GM12878 (cell line): ENCODE data around the gene FHL2. TPM values are rescaled to one million over a fixed set of nuclear protein-coding genes. Genes with fewer than 3 reads are reported as not detected.

Source experiments
- ASH2L ChIP-seq: fragments of 300-600, 200-600 bp; sonication (generic); IDR thresholded peaks from 2 replicates; pipeline ENCODE4 v1.6.1; 2017; ENCODE audit warnings: low read depth, mild to moderate bottlenecking, borderline replicate concordance
- EGR1 ChIP-seq, 2 experiments: IDR thresholded peaks; 1 replicate in 1 of 2; 2 replicates in 1 of 2; pipeline ENCODE4 v1.6.1; 2011 to 2012; ENCODE audit warnings: low read depth in 2 of 2, low read length in 2 of 2, borderline replicate concordance in 1 of 2, mild to moderate bottlenecking in 1 of 2, moderate library complexity in 1 of 2
- MYC ChIP-seq: IDR thresholded peaks from 2 replicates; pipeline ENCODE4 v1.6.1; 2011; ENCODE audit warnings: mild to moderate bottlenecking, low read length, moderate library complexity, inconsistent platforms; ENCODE audit not compliant: insufficient read depth, insufficient replicate concordance, insufficient read length, severe bottlenecking
- NR2C2 ChIP-seq: IDR thresholded peaks from 2 replicates; pipeline ENCODE4 v1.6.1; 2011; ENCODE audit warnings: borderline replicate concordance, low read depth; ENCODE audit not compliant: control insufficient read depth, insufficient read length
- RELB ChIP-seq: fragments of 450-650 bp; IDR thresholded peaks from 2 replicates; pipeline ENCODE4 v1.6.1; 2017; ENCODE audit warnings: low read depth, mild to moderate bottlenecking, moderate library complexity
- TCF12 ChIP-seq: IDR thresholded peaks from 2 replicates; pipeline ENCODE4 v1.6.1; 2011; ENCODE audit warnings: low read depth, mild to moderate bottlenecking, low read length
- ZBTB4 ChIP-seq: fragments of 450-650 bp; formaldehyde crosslinking; IDR thresholded peaks from 2 replicates; pipeline ENCODE4 v1.4.0; 2022; ENCODE audit warnings: mild to moderate bottlenecking, moderate library complexity
- polyA plus RNA-seq, 11 experiments: library from polyadenylated mRNA; depleted of rRNA in 4 of 11; unstranded in 6 of 11; stranded (reverse) in 5 of 11; fragments of >200 nt; fragmentation: Nextera tagmentation in 4 of 11; fragmentation: Illumina TruSeq in 1 of 11; extraction: Ambion mirVana in 4 of 11; extraction: Trizol in 1 of 11; gene quantifications; 1 replicate in 1 of 11; 2 replicates in 10 of 11; pipeline versions ENCODE4 v1.2.1 to v1.2.3, GENCODE V29; 2011 to 2016; ENCODE audit warnings: inconsistent platforms in 2 of 11, missing spikeins in 2 of 11, low read depth in 1 of 11
- total RNA-seq, 4 experiments: library from RNA; depleted of rRNA in 3 of 4; stranded (reverse); fragments of >200 nt in 3 of 4; fragmentation: Illumina TruSeq in 1 of 4; extraction: Trizol in 1 of 4; gene quantifications; 2 replicates each; pipeline versions ENCODE4 v1.2.1 to v1.2.3, GENCODE V29; 2013 to 2021

The FHL2 gene
- total and polyA plus RNA-seq, 10 of the 15 experiments (the other 5 are each of a cell fraction or from before 2014, with no cell fraction given) = 2.2 to 9.9 (median 4.5) TPM

- no peak for TF ChIP-seq RELB
- no peak for TF ChIP-seq ASH2L
- no peak for TF ChIP-seq EGR1 (IDR thresholded peaks at IDR 0.05; ENCODE audit: borderline replicate concordance in 1 of 2, low read depth in 2 of 2, low read length in 2 of 2)
- TF ChIP-seq ZBTB4 (CRISPR knock-in tag) = no peak
- TF ChIP-seq NR2C2 = no peak
- TF ChIP-seq MYC = no peak
- no peak for TF ChIP-seq TCF12
Measured at GRCh38 chr2:105445498-105445897, 46.6 kb upstream of the FHL2 start (continued).
